NB4 (cell line): Measurements from ENCODE around the gene TMUB2.

ENCODE experiments used
- DNase-seq: peaks from one replicate; pipeline ENCODE4 v3.0.0; 2010; ENCODE audit warnings: low read depth
- H3K4me3 ChIP-seq: one replicate; pipeline ENCODE4 v1.5.1; 2011; ENCODE audit warnings: mild to moderate bottlenecking, low read depth, low read length, moderate library complexity
- CTCF ChIP-seq: IDR thresholded peaks from one replicate; pipeline ENCODE4 v1.5.1; 2012; ENCODE audit warnings: low read depth, low read length
- MAX ChIP-seq: IDR thresholded peaks from 2 replicates; pipeline ENCODE4 v1.6.1; 2011; ENCODE audit warnings: low read depth, low read length
- MYC ChIP-seq: IDR thresholded peaks from 2 replicates; pipeline ENCODE4 v1.6.1; 2011; ENCODE audit warnings: low read depth, low read length
- POLR2A ChIP-seq: IDR thresholded peaks from 2 replicates; pipeline ENCODE4 v1.6.1; 2011; ENCODE audit warnings: mild to moderate bottlenecking; ENCODE audit not compliant: insufficient read length; ENCODE audit errors: extremely low read depth

Gene TMUB2

GRCh38 chr17:44223541-44224071 is 36.8 kb downstream of the TMUB2 start:
- no peak for DNase-seq
- H3K4me3 ChIP-seq = no peak overlapping the region
- TF ChIP-seq MAX = no peak

GRCh38 chr17:44229090-44229489 is 42.3 kb downstream of the TMUB2 start:
- no peak overlapping the region for H3K4me3 ChIP-seq
- no peak for DNase-seq
- TF ChIP-seq MAX (no peak), POLR2A (no peak), CTCF (no peak), MYC (no peak)

- TF ChIP-seq POLR2A = no peak
- no peak for TF ChIP-seq MAX
- no peak for TF ChIP-seq MYC
- no peak for TF ChIP-seq CTCF
- H3K4me3 ChIP-seq = no peak overlapping the region
- DNase-seq = no peak
Observed at GRCh38 chr17:44230140-44230539, 43.4 kb downstream of the TMUB2 start.

GRCh38 chr17:44232061-44232460 is 45.3 kb downstream of the TMUB2 start:
- no peak for DNase-seq
- H3K4me3 ChIP-seq = no peak overlapping the region
- TF ChIP-seq MAX = no peak
- TF ChIP-seq POLR2A = no peak
- no peak for TF ChIP-seq MYC
- TF ChIP-seq CTCF = no peak

GRCh38 chr17:44233582-44233981 is 46.8 kb downstream of the TMUB2 start:
- TF ChIP-seq MAX (no peak), CTCF (no peak), MYC (no peak), POLR2A (no peak)
- no peak overlapping the region for H3K4me3 ChIP-seq
- no peak for DNase-seq

GRCh38 chr17:44235583-44235936 is 48.8 kb downstream of the TMUB2 start:
- TF ChIP-seq CTCF (no peak), POLR2A (no peak)
- no peak for DNase-seq

More at GRCh38 chr17:44235583-44235936, 48.8 kb downstream of the TMUB2 start:
- no peak overlapping the region for H3K4me3 ChIP-seq
